Measurements from ENCODE around the gene HMGA1. TPM values are rescaled to one million over a fixed set of nuclear protein-coding genes. Genes with fewer than 3 reads are reported as not detected.
A peak's percentile ranks its signal among the peaks of the same experiment; 100 is the strongest.

HMGA1 gene
- total RNA-seq, 1 donor from 2014 or later, result 54.7 TPM

DNA sequence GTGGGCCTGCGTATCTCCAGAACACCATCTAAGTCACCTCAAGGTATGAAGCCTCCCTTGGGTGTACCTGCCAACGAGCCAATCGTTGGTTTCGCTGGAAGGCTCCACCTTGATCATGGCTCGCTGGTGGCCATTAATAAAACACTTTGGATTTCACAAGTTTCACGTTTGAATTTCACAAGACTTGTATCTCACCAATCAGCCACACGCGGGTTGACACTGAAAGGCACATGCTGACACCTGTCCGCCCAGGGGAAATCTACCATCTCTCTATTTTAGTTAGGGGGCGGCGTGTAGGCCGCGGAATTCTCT lies 586 bp upstream of the HMGA1 start:
- no peaks in the 10 kb centered on the region for H3K27me3 ChIP-seq
- TF ChIP-seq, protein P1, sequence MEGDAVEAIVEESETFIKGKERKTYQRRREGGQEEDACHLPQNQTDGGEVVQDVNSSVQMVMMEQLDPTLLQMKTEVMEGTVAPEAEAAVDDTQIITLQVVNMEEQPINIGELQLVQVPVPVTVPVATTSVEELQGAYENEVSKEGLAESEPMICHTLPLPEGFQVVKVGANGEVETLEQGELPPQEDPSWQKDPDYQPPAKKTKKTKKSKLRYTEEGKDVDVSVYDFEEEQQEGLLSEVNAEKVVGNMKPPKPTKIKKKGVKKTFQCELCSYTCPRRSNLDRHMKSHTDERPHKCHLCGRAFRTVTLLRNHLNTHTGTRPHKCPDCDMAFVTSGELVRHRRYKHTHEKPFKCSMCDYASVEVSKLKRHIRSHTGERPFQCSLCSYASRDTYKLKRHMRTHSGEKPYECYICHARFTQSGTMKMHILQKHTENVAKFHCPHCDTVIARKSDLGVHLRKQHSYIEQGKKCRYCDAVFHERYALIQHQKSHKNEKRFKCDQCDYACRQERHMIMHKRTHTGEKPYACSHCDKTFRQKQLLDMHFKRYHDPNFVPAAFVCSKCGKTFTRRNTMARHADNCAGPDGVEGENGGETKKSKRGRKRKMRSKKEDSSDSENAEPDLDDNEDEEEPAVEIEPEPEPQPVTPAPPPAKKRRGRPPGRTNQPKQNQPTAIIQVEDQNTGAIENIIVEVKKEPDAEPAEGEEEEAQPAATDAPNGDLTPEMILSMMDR (IDR thresholded peaks at IDR 0.05), result no peak
- H3K27ac ChIP-seq, result peak overlapping the region; percentile 89
- DNase-seq, result peak; percentile 72
- H3K4me1 ChIP-seq, result peaks cover 9% of the 10 kb centered on the region
- H3K9me3 ChIP-seq, result no peaks in the 10 kb centered on the region
- ATAC-seq, result peak; percentile 45
- peaks cover 5% of the 10 kb centered on the region for H3K36me3 ChIP-seq
- intact Hi-C loops (cut with DNase I), result no loop called here
- H3K4me3 ChIP-seq, result peak overlapping the region; percentile 59

DNA sequence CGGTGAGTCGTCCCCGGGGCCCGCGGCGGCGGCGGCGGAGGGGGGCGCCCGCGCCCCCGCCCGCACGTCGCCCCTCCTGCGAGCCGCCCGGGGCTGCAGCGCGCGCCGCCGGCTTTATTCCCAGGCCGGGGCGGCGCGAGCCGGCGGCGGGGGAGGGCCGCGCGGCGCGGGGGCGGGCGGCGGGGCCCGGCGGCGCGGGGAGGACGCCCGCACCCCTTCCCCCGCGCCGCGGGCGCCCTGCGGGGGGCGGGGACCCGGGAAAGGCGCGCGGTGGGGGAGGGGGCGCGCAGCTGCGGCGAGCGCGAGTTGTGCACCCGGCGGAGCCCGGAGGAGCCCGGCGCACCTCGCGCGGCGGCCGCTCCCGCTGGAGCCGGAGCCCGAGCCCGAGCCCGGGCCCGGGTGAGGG lies 646 bp downstream of the HMGA1 start:
- TF ChIP-seq, protein P1 (IDR thresholded peaks at IDR 0.05), result no peak
- Histone ChIP-seq H3K4me3 (peak overlapping the region; percentile 77), H3K36me3 (peaks cover 18% of the 10 kb centered on the region), H3K27me3 (no peaks in the 10 kb centered on the region), H3K9me3 (no peaks in the 10 kb centered on the region), H3K27ac (peak overlapping the region; percentile 89), H3K4me1 (peaks cover 9% of the 10 kb centered on the region)
- ATAC-seq (peak; percentile 5), DNase-seq (peak; percentile 71)
- intact Hi-C loops (cut with DNase I), result no loop called here

DNA sequence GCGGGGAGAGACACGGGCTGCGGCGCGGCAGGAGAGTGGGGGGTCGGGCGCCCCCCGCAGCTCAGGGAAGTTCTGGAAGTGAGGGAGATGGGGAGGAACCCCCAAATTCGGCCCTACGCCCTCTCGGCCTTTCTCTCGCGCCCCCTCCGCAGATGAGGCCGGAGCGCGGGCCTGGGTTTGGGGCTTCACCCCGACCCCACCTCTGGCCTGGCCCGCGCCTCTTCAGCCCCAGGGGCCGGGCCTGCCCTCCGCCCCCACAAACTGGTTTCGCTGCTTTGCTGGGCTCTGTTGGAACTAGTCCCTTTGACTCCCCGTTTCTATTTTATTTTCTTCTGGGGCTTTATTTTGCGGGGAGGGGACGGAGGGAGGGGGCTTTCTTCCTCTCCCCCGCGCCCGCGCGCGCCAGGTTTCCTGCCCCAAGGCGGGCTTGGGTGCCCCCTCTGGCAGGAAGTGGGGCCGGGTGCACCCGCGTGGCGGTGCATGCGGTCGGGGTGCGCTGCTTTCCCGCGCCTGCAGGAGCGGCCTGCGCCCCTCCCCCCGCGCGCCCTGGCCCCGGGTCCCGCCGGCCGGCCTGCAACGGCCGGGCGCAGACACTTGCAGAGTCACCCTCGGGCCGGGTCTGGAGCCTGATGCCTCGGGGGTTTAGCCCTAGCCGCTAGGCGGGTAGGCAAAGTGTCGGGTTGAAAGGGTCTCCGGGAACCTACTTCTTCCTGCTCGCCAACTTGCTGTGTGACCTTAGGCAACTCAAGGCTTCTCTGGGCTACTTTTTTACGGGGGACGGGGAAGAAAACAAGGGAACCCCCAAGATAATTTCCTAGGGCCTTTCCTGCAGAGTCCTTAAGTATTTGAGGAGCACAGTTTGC lies 1.3 kb downstream of the HMGA1 start:
- peak; percentile 2 for ATAC-seq
- TF ChIP-seq, protein P1 (IDR thresholded peaks at IDR 0.05), result peak; percentile 28
- peak overlapping the region; percentile 77 for H3K4me3 ChIP-seq
- H3K27me3 ChIP-seq, result no peaks in the 10 kb centered on the region
- DNase-seq, result peak; percentile 81
- peaks cover 23% of the 10 kb centered on the region for H3K36me3 ChIP-seq
- peaks cover 9% of the 10 kb centered on the region for H3K4me1 ChIP-seq
- intact Hi-C loops (cut with DNase I), result no loop called here
- no peaks in the 10 kb centered on the region for H3K9me3 ChIP-seq
- H3K27ac ChIP-seq, result peak overlapping the region; percentile 60

DNA sequence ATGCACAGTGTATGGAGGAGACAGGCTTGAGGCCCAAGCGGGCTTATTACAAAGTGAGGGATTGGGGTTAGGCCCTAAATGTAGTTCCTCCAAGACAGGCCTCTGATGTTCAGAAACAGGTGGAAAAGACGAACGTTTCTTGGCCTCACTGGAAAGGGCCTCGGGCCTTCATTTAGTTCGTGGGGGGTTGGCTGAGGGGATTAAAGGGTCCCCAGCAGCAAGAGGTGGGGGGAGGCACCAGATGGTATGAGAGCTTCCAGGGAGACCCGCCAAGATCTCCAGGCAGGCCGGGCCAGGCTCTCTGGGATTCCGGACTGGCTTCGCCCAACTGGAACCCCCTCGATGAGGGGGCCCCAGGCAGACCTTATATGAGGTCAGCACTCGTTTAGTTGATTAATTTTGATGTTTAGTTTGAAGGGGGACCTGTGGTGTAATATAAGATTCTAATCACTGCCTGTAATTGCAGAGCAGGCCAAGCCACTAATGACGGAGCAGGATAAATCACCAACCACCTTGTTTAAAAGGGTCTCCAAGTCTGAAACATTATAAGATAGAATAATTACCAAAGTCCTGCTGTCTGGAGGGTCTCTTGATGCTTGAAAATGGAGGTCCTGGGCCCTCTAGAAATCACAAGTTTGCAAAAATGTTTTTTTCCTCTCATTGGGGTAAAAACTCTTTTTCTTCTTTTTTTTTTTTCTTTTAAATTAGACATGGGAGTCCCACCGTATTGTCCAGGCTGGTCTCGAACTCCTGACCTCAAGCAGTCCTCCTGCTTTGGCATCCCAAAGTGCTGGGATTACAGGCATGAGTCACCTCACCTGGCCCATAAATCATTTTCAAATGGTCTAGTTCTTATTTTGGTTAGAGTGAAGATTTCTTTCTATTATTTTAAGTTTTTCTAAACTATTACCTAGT lies 2.2 kb downstream of the HMGA1 start:
- Histone ChIP-seq H3K4me3 (peak overlapping the region; percentile 77), H3K27ac (no peak overlapping the region), H3K27me3 (no peaks in the 10 kb centered on the region), H3K4me1 (peaks cover 13% of the 10 kb centered on the region), H3K36me3 (peaks cover 23% of the 10 kb centered on the region), H3K9me3 (no peaks in the 10 kb centered on the region)
- intact Hi-C loops (cut with DNase I), result no loop called here
- TF ChIP-seq, protein P1 (IDR thresholded peaks at IDR 0.05), result no peak
- DNase-seq (no peak), ATAC-seq (no peak)

DNA sequence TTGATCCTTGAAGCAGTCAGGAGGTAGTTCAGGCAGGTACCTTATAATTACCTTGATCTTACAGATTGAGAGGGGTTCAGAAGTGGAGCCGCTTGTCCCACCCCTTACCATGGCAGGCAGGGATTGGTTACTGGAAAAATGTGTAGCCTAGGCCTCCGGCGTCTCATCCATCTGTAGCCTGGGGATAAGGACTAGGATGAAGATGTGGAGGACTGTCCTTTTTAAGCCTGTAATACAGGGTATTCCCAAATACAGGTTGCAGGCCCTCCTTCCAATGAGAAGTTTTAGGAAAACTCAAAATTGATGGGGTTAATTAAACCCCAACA lies 2.8 kb downstream of the HMGA1 start:
- intact Hi-C loops (cut with DNase I), result no loop called here
- H3K9me3 ChIP-seq, result no peaks in the 10 kb centered on the region
- no peak overlapping the region for H3K4me3 ChIP-seq
- H3K27me3 ChIP-seq, result no peaks in the 10 kb centered on the region
- H3K36me3 ChIP-seq, result peaks cover 23% of the 10 kb centered on the region
- no peak for ATAC-seq
- no peak overlapping the region for H3K27ac ChIP-seq
- peaks cover 19% of the 10 kb centered on the region for H3K4me1 ChIP-seq
- no peak for DNase-seq
- TF ChIP-seq, protein P1 (IDR thresholded peaks at IDR 0.05), result no peak
